Measurements from ENCODE around the gene PACS1.

PACS1 gene

GRCh38 chr11:66279092-66279734 is 209.1 kb downstream of the PACS1 start:
- no peak for DNase-seq

DNA sequence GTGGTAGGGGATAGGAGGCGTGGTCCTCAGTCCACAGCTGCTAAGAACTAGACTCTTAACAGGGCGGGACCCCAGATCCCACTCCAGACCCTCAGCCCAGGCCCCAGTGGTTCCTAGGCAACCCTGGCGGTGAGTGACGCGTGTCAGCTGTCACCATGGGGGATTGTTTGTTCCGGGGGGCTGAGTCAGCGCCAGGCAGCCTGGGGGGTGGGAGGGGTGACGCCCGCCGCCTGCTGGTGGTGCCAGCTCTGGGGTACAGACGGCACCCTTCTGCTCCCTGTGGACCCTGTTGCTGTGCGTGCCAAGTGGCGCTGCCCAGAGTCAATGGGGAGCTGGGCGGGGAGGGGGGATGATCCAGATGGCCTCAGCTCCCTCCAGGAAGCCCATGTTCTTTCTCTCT is 210.4 kb downstream of the PACS1 start:
- no peak for DNase-seq

DNA sequence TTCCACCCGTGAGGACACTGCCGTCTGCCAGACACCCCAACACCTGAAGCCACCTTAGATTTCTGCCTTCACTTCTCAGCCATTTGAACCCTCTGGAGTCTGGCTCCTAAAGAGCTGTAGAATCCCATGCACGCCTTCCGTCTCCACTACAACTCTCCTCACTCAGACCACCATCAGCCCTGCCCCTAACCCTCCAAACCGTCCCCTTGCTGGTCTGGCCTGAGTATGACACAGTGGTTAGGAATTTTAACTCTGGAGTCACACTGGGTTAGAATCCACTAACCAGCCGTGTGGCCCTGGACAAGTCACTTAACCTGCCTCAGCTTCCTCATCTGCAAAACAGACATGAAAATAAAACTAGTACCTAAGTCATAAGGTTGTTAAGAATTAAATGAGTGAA is 210.9 kb downstream of the PACS1 start:
- no peak for DNase-seq

- no peak for DNase-seq
Observed at GRCh38 chr11:66281776-66282467, 211.8 kb downstream of the PACS1 start.

DNA sequence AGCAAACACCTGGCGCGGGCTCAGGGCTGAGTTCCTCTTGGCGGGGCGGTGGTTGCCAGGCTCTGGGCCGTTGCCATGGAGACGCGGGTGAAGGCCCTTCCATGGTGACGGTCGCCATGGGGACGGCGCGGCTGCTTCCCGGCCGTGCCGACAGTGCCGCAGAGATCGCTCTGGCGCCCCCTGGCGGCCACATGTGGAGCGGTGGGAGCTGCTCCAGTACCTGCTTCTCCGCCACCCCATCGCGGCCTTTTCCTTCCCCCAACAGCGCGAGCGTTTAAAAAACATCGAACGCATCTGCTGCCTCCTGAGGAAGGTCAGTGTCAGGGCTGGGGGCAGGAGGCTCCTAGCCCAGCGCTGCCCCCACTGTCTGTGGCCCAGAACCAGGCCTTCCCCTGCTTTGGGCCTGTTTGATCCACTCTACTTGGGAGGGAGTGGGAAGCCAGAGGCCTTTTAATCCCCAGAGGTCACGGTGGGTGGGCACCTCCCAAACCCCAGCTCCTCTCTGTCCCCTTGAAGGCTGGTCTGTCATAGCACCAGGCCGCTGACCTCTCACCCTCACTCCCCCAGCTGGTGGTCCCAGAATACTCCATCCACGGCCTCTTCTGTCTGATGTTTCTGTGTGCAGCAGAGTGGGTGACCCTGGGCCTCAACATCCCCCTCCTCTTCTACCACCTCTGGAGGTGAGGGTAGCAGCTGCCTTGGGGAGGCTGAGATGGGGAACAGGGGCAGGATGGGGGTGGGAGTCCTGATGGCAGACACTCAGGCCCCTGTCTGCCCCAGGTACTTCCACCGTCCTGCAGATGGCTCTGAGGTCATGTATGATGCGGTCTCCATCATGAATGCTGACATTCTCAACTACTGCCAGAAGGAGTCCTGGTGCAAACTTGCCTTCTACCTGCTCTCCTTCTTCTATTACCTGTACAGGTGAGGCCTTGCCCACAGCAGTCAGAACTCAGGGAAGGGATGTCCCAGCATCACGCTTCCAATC is 212.7 kb downstream of the PACS1 start:
- DNase-seq, result peak; percentile 100

GRCh38 chr11:66283461-66284105 is 213.5 kb downstream of the PACS1 start:
- DNase-seq, result no peak

- DNase-seq, result no peak
Observed at GRCh38 chr11:66284526-66285078, 214.5 kb downstream of the PACS1 start.

DNA sequence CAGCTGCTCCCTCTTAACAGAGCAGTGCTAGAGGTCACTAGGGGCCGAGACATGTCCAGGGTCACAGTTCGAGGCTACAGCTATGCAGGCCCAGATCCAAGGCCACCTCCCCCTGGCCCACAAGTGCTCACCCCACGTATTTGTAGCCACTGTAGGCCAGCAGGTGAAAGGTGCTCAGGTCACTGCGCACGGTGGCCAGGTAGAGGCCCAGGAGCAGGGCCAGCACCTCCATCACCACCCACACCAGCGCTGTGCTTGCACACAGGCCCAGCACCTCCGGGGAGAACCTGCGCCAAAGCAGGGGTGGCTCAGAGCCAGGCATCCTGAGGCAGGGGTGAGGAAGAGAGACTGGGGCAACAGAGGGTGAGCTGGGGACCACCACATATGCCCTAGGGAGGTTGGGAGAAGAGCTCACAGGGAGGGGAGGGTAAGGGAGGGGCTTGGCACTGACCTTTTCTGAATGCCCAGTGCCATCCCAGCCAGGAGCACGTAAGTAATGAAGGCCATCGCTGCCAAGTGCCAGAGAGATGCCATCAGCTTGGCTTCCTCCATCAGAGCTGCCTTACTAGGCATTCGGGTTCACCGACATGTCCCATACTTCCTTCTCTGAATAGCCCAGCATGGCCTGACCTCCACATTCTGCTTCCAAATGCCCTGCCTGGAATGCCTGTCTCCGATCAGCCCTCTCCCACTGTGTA is 215.3 kb downstream of the PACS1 start:
- DNase-seq, result no peak

GRCh38 chr11:66286699-66287098 is 216.6 kb downstream of the PACS1 start:
- no peak for DNase-seq

DNA sequence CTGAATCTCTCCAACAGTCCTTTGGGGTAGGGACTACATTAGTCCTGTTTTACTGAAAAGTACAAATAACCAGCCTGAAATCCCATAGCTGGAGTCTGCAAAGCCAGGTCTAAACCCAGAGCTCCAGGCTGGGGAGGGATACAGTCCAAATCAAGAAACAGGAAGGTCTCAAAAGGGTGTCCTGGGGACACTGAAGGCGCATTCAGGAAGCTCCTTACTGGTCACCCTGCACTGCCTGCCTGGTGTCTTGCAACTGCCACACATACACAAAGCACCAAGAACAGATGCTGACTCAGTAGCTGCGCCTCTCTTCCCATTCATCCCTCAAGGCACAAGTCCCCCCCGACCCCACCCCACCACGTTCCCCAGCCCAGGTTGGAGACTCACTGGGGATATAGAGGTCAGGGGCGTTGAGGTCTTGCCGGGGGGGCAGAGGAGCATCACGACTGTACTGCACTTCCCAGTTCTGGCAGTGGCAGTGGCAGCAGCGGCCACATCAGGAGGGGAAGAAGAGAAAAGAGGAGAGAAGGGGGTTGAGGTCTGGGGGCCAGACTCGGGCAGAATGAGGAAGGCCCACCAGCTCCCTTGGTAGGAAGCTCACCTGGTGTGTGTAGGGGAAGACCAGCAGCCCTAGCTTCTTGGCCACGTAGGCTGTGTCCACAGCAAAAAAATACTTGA is 217.3 kb downstream of the PACS1 start:
- no peak for DNase-seq

GRCh38 chr11:66287889-66288670 is 218.0 kb downstream of the PACS1 start:
- no peak for DNase-seq

- peak; percentile 98 for DNase-seq
Observed at GRCh38 chr11:66288671-66289547, 218.8 kb downstream of the PACS1 start, which contains the start of gene YIF1A. TSS of gene YIF1A (minus strand) at chr11:66289143. CDS start at chr11:66288985, 158 bp downstream.

DNA sequence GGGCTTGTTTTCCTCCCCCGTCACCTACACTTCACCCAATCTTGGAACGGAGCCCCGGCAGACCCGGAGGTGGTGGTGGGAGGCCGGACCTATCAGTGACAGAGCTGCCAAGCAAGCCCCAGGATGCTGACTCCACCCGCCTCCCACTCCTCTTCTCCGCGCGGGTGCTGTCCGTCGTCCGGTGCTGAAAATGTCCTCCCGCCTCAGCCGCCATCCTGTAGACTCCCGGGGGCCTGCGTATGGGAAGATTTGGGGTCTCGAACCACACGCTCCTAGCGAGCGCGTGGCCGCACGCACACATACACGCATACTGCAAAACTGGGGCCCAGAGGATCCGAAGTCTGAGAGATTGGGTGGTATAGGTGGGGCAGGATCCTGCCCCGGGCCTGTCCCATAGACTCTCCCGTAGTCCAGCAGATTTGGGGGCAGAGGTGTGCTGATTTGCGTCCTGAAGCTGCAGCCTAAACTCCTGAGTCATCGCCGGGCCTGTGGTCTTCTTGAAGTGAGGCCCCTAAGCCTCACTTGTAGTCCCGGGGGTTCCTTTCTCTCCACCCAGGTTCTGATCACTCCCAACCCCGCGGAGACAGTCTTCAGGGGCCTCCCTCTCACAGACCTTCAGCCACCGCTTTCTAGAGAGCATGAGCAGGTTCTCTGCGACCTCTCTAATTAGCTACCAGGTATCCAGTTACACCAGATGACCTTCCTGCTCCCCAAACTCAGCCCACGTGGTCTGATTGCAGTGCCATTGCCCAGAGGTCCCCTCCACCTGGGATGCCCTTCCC is 219.7 kb downstream of the PACS1 start:
- DNase-seq, result peak; percentile 82

DNA sequence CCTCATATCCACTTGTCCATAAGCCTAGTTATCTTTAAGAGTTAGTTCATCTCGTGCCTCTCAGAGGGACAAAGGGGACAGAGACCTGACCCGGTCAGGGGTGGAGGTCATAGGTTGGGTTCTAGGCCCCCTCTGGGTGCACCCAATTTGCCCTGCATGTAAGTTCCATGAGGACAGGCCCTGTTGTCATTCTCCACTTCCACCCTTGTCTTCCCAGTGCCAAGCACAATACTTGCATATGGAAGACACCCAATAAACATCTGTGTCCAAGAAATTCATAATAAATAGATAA is 220.2 kb downstream of the PACS1 start:
- DNase-seq, result no peak

GRCh38 chr11:66291303-66291705 is 221.2 kb downstream of the PACS1 start:
- no peak for DNase-seq

GRCh38 chr11:66291706-66292542 is 221.9 kb downstream of the PACS1 start, which contains the start of gene TMEM151A:
TSS of gene TMEM151A (plus strand) at chr11:66291894. CDS start at chr11:66292014, 120 bp downstream.
- peak; percentile 63 for DNase-seq

GRCh38 chr11:66292543-66293332 is 222.7 kb downstream of the PACS1 start:
- DNase-seq, result no peak

Data from CD4-positive, alpha-beta T cell treated with Interleukin-17A for 4 hours (primary cell).